Fibroblast of skin of left quadriceps (primary cell): ENCODE data around the gene DNM3.

Experiments used
- DNase-seq, 2 experiments: peaks; one replicate each; pipeline ENCODE4 v3.0.0-alpha.2; 2013; ENCODE audit warnings: low read depth in 2 of 2

DNM3 gene

DNA sequence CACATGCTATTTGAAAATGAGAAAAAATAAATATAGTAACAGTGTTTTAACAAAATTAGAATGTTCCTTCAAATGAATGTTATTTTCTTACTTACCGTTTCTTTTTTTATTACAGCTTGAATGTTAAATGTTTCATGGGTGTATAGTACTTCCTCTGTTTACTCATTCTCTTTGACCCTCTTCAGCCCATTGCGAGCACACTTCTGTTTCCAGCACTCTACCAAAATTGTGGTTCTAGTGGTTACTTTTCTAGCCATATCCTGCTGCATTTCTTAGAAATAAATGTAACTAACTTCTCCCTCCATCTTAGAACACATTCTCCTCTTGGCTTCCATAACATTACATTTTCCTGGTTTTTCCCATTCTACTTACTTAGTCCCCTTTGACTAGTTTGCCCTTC, 389.2 kb downstream of the DNM3 start:
- DNase-seq, result no peak

- DNase-seq, result no peak
Measured at GRCh38 chr1:172236958-172237357, 395.7 kb downstream of the DNM3 start.

DNA sequence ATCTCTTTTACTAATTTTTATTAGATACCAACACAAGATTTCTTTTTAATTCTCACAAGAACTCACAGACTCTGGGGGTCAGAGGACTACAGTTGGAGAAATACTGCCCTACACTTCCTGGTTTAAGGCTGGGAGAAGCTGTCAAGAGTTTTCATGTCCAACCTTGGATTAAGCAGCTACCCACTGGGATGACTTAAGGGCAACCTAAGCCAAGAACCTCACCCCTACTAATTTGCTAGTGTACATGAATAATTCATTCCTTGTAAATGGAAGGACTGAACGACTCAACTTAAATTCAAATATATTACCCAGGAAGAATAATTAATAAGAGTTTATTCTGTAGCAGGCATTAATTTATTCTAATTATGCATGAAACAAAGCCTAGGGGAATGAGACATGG, 396.9 kb downstream of the DNM3 start:
- DNase-seq, result no peak

- no peak for DNase-seq
Measured at GRCh38 chr1:172238965-172239364, 397.7 kb downstream of the DNM3 start.

- no peak for DNase-seq
Measured at GRCh38 chr1:172239901-172240300, 398.6 kb downstream of the DNM3 start.

GRCh38 chr1:172241540-172241939, 400.2 kb downstream of the DNM3 start:
- no peak for DNase-seq

DNA sequence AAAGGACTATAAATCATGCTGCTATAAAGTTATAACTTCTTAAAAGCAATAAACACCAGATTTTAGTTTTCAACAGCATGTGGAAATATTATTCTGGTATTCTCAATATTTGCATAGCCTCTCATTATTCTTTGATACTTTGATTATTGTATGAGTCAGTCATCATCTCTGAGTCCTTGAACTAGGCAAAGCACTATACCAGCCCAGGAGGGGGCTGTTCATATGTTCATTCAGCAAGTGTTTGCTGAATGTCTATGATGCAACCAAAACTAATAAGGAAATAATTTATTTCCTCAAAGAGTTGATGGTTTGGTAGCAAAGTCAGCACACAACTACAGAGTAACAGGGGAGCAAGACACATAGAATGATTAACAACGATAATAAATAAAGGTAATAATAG, 403.6 kb downstream of the DNM3 start:
- no peak for DNase-seq

- no peak for DNase-seq
Measured at GRCh38 chr1:172245788-172246187, 404.5 kb downstream of the DNM3 start.

DNA sequence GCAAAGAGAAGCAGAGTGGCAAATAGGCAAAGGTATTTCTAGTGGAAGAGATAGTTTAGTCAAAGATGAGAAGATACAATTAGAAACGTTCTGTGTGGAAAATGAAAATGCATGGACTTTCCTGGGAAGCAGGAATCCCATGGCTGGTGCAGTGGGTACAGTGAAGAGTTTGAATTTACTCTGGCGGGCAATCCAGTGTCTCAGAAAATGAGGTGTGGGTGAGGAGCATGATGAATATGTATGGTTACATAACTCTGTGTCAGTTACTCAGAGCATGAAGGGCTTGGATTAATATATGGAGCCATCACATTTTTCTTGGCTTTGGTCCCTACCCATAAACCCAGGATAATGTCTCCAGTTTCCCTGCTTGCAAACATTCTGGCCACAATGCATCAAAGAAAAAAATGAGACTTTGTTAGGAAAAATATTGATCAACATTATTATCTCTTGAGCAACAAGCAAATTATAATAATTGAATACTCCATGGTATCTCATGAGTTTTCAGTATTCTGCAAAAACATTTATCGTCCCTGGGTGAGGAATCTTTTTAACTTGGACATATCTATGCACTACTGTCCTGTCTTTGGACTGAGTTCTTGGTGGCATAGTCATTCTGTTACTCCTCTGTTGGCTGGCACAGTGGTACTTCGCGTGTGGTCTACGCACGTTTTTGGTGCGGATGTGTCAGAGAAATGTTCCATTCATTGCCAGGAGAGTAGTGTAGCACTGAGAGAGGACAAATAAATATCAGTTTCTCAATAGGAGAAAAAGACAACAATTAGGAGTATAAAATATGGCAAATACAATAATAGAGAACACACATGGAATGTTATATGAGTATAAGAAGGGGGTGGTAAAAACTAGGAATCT, 405.5 kb downstream of the DNM3 start:
- DNase-seq, result no peak

- DNase-seq, result no peak
Measured at GRCh38 chr1:172251486-172251885, 410.2 kb downstream of the DNM3 start.

DNA sequence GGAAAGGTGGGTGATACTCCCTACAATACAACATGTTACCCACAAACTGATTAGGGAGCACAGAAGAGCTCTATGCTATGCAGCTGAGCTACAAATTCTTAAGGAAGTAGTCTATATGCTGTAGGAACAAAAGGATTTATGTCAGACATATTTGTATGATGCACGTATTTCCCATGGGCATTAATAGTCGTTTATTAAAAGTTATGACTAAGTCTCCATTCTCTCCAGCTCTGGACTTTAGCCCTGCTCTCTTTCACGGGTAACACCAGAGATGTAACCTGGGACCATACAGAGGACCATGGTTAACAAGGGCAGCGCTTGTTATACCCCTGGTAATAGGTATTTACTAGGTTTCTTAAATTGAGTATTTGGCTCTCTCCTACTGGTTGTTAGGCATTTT, 411.0 kb downstream of the DNM3 start:
- peak; percentile 32 to 42 for DNase-seq

DNA sequence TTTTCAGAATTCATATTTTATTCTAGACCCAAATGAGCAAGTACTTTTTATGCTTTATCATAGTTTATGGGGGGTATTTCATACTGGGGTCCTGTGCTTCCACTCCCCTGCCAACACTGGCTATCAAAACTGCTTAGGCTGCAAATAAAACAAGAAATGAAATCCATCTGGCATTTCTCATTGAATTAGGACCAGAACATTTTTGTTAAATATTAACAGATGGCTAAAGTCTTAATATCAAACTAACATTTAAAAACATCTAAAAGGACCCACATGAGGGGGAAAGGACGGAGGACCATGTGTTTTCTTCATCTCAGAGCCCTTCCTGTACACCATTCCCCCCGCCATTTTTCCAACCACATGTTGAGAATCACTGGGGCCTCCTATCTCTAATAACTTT, 411.7 kb downstream of the DNM3 start:
- no peak for DNase-seq

DNA sequence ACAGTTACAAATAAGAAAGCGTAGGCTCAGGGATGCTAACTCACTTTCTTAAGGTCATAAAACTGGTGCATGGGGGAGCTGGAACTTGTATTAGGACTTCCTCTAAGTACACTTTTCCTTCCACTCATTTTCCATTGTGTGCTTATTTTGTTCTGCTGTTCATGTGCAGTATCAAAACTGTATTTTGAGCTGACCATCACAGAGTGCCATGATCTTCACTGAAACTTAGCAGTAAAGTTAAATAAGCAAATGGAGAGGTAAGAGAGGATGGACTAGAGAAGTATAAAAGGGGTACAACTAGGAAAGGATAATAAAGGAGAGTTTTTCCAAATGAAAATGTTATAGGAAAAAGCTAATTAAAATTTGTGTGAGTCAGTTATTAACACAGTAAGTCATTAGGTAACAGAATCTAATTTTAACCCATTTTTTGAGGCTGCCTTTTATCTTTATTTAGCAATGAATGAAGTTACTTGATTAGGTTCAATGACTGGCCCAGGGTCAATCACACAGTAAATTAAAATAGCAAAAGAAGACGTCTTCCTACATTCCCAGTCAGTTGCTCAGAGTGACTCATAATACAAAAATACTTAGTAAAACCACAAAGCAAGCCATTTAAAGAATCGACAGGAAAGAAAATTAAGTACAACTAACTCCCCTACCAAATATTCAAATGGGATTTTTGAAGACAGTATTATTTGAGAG, 413.4 kb downstream of the DNM3 start:
- DNase-seq, result peak; percentile 85 to 86

DNA sequence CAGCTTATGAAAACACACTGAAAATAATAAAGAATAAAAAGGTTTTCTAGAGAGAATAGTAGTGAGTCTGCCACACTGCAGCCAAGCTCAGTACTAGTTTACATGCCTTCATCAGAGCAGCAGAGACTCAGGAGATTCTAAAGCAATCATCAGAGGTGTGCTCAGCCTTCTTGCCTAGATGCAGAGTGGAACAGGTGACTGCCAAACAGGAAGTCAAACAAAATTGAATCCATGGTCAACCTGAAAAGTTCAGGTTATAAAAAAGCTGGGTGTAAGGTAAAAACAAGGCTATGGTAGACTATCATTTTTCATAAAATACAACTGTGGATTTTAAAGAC, 413.9 kb downstream of the DNM3 start:
- no peak for DNase-seq

DNA sequence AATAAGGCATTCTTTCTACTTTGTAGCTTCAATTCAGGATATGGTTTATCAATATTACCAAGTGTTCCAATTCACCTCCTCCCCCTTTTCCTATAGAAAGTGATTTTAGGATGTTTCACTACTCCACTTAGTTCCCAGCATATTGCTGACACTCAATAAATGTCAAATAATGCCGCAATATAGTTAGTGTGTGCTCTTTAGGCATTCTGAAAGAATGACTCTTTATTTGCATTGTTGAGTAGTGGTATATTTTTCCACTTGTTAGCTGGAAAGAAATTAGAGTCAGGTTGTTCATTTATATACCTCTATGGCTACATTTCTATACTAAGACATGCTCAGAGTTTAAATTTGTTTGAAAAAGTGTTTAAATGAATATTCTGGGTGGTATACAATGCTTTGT, 424.6 kb downstream of the DNM3 start:
- no peak for DNase-seq

- DNase-seq, result no peak
Measured at GRCh38 chr1:172266528-172267174, 425.4 kb downstream of the DNM3 start.

DNA sequence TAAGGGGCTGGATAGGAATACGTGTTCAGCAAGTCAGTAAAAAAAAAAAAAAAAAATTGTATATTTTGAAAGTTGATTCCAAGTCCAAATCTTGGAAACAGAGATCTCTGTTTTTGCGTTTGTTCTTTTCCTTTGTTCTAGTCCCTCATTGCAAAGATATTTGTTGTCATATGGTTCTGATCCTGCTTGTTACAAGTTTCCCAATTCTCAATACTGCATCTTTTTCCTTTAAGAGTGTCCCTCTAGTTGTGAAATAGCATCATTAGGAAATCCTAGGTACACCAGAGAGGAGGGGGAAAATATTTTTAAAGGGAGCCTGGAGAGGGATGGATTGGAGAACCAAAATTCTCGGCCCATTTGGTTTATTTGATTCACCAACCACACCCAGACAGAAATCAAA, 426.9 kb downstream of the DNM3 start:
- no peak for DNase-seq

- no peak for DNase-seq
Measured at GRCh38 chr1:172269084-172269483, 427.8 kb downstream of the DNM3 start.

- DNase-seq, result peak in 1 of 2 experiments; percentile 47
Measured at GRCh38 chr1:172269644-172270043, 428.3 kb downstream of the DNM3 start.

- DNase-seq, result no peak
Measured at GRCh38 chr1:172270605-172271004, 429.3 kb downstream of the DNM3 start.

- DNase-seq, result no peak
Measured at GRCh38 chr1:172272087-172272486, 430.8 kb downstream of the DNM3 start.

- DNase-seq, result no peak
Measured at GRCh38 chr1:172273647-172274396, 432.5 kb downstream of the DNM3 start.
